ENCODE results near the gene LGALS9B. TPM values are rescaled to one million over a fixed set of nuclear protein-coding genes. Genes with fewer than 3 reads are reported as not detected.
A peak's percentile ranks its signal among the peaks of the same experiment; 100 is the strongest.
"Not testable (repeated sequence)": the region's sequence is repeated elsewhere in the genome, so short reads cannot be mapped to it uniquely, and the experiment has no call there.

Gene LGALS9B
- polyA plus RNA-seq, 6 donors from 2014 or later = 0.22 TPM; not detected in 5

GRCh38 chr17:20455106-20455505, 12.2 kb downstream of the LGALS9B start:
- DNase-seq; H3K27ac Mint-ChIP-seq; H3K9me3 Mint-ChIP-seq; H3K4me3 Mint-ChIP-seq; ATAC-seq (ENCODE audit: low read depth in 2 of 2); H3K36me3 Mint-ChIP-seq; H3K27me3 Mint-ChIP-seq; H3K4me1 Mint-ChIP-seq: not testable (repeated sequence)

- H3K36me3 Mint-ChIP-seq; H3K4me1 Mint-ChIP-seq; H3K4me3 Mint-ChIP-seq; H3K27me3 Mint-ChIP-seq; H3K27ac Mint-ChIP-seq; DNase-seq; H3K9me3 Mint-ChIP-seq; ATAC-seq (ENCODE audit: low read depth in 2 of 2): not testable (repeated sequence)
These were observed 13.4 kb downstream of the LGALS9B start for GRCh38 chr17:20453820-20454434.

GRCh38 chr17:20450852-20451251, 16.5 kb downstream of the LGALS9B start:
- H3K4me3 Mint-ChIP-seq; H3K4me1 Mint-ChIP-seq; H3K9me3 Mint-ChIP-seq; H3K27ac Mint-ChIP-seq; ATAC-seq (ENCODE audit: low read depth in 2 of 2); H3K27me3 Mint-ChIP-seq; DNase-seq; H3K36me3 Mint-ChIP-seq: not testable (repeated sequence)

GRCh38 chr17:20447534-20448321, 19.6 kb downstream of the LGALS9B start:
- ATAC-seq (ENCODE audit: low read depth in 2 of 2); DNase-seq; H3K27ac Mint-ChIP-seq; H3K36me3 Mint-ChIP-seq; H3K4me3 Mint-ChIP-seq; H3K27me3 Mint-ChIP-seq; H3K9me3 Mint-ChIP-seq; H3K4me1 Mint-ChIP-seq: not testable (repeated sequence)

- not testable (repeated sequence) for H3K27me3 Mint-ChIP-seq, H3K9me3 Mint-ChIP-seq, H3K4me1 Mint-ChIP-seq, H3K36me3 Mint-ChIP-seq, H3K4me3 Mint-ChIP-seq, H3K27ac Mint-ChIP-seq
- DNase-seq = peak; percentile 8
- ATAC-seq (ENCODE audit: low read depth in 2 of 2) = peak in 1 of 2 donors; percentile 60
These were observed 20.4 kb downstream of the LGALS9B start for GRCh38 chr17:20446895-20447294.

GRCh38 chr17:20444581-20445236, 22.6 kb downstream of the LGALS9B start:
- H3K36me3 Mint-ChIP-seq; H3K27ac Mint-ChIP-seq; H3K4me3 Mint-ChIP-seq; DNase-seq; H3K4me1 Mint-ChIP-seq; H3K27me3 Mint-ChIP-seq; H3K9me3 Mint-ChIP-seq; ATAC-seq (ENCODE audit: low read depth in 2 of 2): not testable (repeated sequence)

- not testable (repeated sequence) for H3K36me3 Mint-ChIP-seq; H3K9me3 Mint-ChIP-seq; H3K4me3 Mint-ChIP-seq; H3K4me1 Mint-ChIP-seq; H3K27me3 Mint-ChIP-seq; DNase-seq; ATAC-seq (ENCODE audit: low read depth in 2 of 2); H3K27ac Mint-ChIP-seq
These were observed 23.2 kb downstream of the LGALS9B start for GRCh38 chr17:20444173-20444572.

- not testable (repeated sequence) for H3K27ac Mint-ChIP-seq; H3K27me3 Mint-ChIP-seq; ATAC-seq (ENCODE audit: low read depth in 2 of 2); H3K4me1 Mint-ChIP-seq; H3K4me3 Mint-ChIP-seq; H3K9me3 Mint-ChIP-seq; DNase-seq; H3K36me3 Mint-ChIP-seq
These were observed 23.7 kb downstream of the LGALS9B start for GRCh38 chr17:20443632-20444031.

GRCh38 chr17:20440665-20441064, 26.7 kb downstream of the LGALS9B start:
- ATAC-seq (ENCODE audit: low read depth in 2 of 2); H3K36me3 Mint-ChIP-seq; H3K4me3 Mint-ChIP-seq; H3K27ac Mint-ChIP-seq; DNase-seq; H3K27me3 Mint-ChIP-seq; H3K4me1 Mint-ChIP-seq; H3K9me3 Mint-ChIP-seq: not testable (repeated sequence)

GRCh38 chr17:20435166-20435565, 32.2 kb downstream of the LGALS9B start:
- H3K27me3 Mint-ChIP-seq, H3K4me3 Mint-ChIP-seq: not testable (repeated sequence)
- peak overlapping the region in 2 of 6 donors; percentile 3 to 25 for H3K27ac Mint-ChIP-seq

GRCh38 chr17:20433382-20433781, 34.0 kb downstream of the LGALS9B start:
- not testable (repeated sequence) for H3K4me1 Mint-ChIP-seq; H3K36me3 Mint-ChIP-seq; H3K27ac Mint-ChIP-seq; ATAC-seq (ENCODE audit: low read depth in 2 of 2); H3K9me3 Mint-ChIP-seq; DNase-seq; H3K27me3 Mint-ChIP-seq; H3K4me3 Mint-ChIP-seq

More at GRCh38 chr17:20435166-20435565, 32.2 kb downstream of the LGALS9B start:
- not testable (repeated sequence) for DNase-seq; H3K36me3 Mint-ChIP-seq; H3K4me1 Mint-ChIP-seq; ATAC-seq (ENCODE audit: low read depth in 2 of 2); H3K9me3 Mint-ChIP-seq

- not testable (repeated sequence) for H3K9me3 Mint-ChIP-seq; H3K36me3 Mint-ChIP-seq; H3K4me1 Mint-ChIP-seq; ATAC-seq (ENCODE audit: low read depth in 2 of 2); H3K4me3 Mint-ChIP-seq; H3K27me3 Mint-ChIP-seq; H3K27ac Mint-ChIP-seq; DNase-seq
These were observed 40.1 kb downstream of the LGALS9B start for GRCh38 chr17:20427264-20427663.

- not testable (repeated sequence) for H3K4me1 Mint-ChIP-seq
- peak; percentile 69 to 100 for ATAC-seq (ENCODE audit: low read depth in 2 of 2)
These were observed 44.5 kb downstream of the LGALS9B start for GRCh38 chr17:20422826-20423225.

GRCh38 chr17:20418838-20419237, 48.5 kb downstream of the LGALS9B start:
- H3K9me3 Mint-ChIP-seq, H3K4me3 Mint-ChIP-seq: not testable (repeated sequence)

More at GRCh38 chr17:20422826-20423225, 44.5 kb downstream of the LGALS9B start:
- not testable (repeated sequence) for H3K27ac Mint-ChIP-seq, H3K9me3 Mint-ChIP-seq, DNase-seq, H3K4me3 Mint-ChIP-seq, H3K36me3 Mint-ChIP-seq, H3K27me3 Mint-ChIP-seq

More at GRCh38 chr17:20418838-20419237, 48.5 kb downstream of the LGALS9B start:
- H3K4me1 Mint-ChIP-seq; H3K36me3 Mint-ChIP-seq; H3K27ac Mint-ChIP-seq; ATAC-seq (ENCODE audit: low read depth in 2 of 2); DNase-seq; H3K27me3 Mint-ChIP-seq: not testable (repeated sequence)

Measured in naive B cell (primary cell).